Neuron (in vitro differentiated cells): ENCODE data around the gene SGF29.
"Not testable (repeated sequence)": the region's sequence is repeated elsewhere in the genome, so short reads cannot be mapped to it uniquely, and the experiment has no call there.

Source experiments
- H2AFZ ChIP-seq: one replicate; pipeline ENCODE4 v1.6.1; 2013; ENCODE audit warnings: low read depth, mild to moderate bottlenecking, inconsistent platforms, low read length, moderate library complexity
- H3K27me3 ChIP-seq: one replicate; pipeline ENCODE4 v1.6.1; 2013; ENCODE audit warnings: low read length; ENCODE audit not compliant: insufficient read depth
- H3K36me3 ChIP-seq: one replicate; pipeline ENCODE4 v1.6.1; 2013; ENCODE audit warnings: low read length; ENCODE audit not compliant: insufficient read depth
- H3K4me1 ChIP-seq: one replicate; pipeline ENCODE4 v1.6.1; 2013; ENCODE audit warnings: low read length; ENCODE audit not compliant: insufficient read depth
- H3K4me3 ChIP-seq: 2 replicates; pipeline ENCODE4 v1.5.1; 2013; ENCODE audit warnings: mild to moderate bottlenecking, low read length, moderate library complexity
- H3K9me3 ChIP-seq: one replicate; pipeline ENCODE4 v1.6.1; 2013; ENCODE audit warnings: low read length

Gene SGF29

DNA sequence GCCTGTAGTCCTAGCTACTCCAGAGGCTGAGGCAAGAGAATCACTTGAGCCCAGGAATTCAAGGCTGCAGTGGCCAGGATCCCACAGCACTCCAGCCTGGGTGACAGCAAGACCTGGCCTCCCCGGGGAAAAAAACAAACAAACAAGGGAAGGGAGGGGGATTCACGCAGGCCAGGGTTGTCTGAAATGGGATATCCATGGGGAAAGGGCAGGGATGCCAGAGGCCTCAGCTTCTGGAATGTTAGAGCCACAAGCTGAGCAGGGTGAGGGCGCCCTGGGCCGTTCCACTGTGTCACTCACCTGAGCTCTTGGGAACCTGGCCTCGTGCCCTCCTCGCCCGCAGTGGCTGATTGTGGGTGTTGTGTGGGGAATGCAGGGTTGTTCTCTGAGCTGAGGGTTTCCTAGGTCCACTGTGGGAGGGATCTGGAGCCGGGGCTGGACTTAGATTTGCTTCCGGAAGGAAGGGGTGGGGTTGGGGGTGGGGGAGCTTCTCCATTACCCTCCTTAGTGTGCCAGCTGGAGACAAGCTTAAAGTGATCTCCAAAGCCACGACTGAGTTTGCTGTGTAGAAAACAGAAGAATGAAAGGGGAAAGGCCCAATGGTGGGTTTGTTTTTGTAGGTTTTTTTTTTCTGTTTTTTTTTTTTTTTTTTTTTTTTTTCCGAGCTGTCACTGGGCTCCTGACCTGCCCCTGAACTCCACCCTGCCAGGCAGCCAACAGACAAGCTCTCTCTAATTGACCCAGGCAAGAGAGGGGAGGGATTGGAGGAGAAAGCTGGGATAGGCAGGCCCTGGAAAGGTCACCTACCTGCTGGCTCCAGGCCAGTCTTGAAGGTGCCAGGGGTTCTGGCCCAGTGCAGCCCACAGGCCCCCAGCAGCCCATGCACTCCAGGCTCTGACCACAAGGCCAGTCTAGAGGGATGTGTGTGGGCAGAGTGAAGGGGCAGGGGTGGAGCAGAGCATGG is 56.2 kb downstream of the SGF29 start, which contains the start of gene SULT1A1:
Gene SULT1A1 (minus strand): TSS at position 414 of the 964 bp plus-strand sequence. CDS start 1,189 bp downstream, outside the sequence.
- Histone ChIP-seq H3K9me3 (no peaks in the 10 kb centered on the region), H3K4me3 (no peak within 1 kb of the TSS), H2AFZ (no peak within 1 kb of the TSS), H3K4me1 (no peaks in the 10 kb centered on the region), H3K27me3 (no peaks in the 10 kb centered on the region), H3K36me3 (no peaks in the 10 kb centered on the region)

DNA sequence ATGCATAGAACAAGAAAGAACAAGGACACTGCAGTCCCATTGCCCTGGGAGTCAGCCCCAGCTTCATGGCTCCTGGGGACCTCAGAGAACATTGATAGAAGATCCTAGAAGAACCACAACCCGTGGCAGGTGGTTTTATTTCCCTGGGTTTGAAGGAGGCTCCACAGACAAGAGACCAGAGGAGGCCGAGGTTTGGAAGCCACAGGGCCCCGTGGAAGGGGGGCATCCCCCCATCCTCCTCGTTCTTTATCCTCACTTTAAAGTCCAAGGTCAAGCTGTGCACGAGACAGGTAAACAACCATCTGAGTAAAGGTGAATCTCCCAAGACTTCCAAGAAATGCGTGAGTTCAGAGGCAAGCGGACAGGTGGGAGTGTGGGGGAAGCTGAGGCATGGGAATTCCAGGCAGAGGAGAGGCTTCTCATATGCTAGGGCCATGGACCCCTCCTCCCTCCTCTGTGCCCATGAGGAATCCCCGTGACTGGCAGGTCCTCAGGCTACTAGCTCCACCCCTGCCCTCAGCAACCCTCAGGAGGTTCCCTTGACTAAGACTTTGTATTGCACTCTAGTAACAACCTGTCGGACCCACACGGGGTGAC is 57.0 kb downstream of the SGF29 start:
- Histone ChIP-seq H3K9me3 (no peaks in the 10 kb centered on the region), H3K27me3 (no peaks in the 10 kb centered on the region), H3K4me1 (no peaks in the 10 kb centered on the region), H3K36me3 (no peaks in the 10 kb centered on the region), H3K4me3 (no peak overlapping the region), H2AFZ (no peak overlapping the region)

- not testable (repeated sequence) for H2AFZ ChIP-seq, H3K36me3 ChIP-seq, H3K27me3 ChIP-seq, H3K4me3 ChIP-seq, H3K4me1 ChIP-seq, H3K9me3 ChIP-seq
Measured at GRCh38 chr16:28612359-28613280, 58.9 kb downstream of the SGF29 start.

GRCh38 chr16:28613912-28614311 is 60.2 kb downstream of the SGF29 start:
- H3K4me3 ChIP-seq, H2AFZ ChIP-seq, H3K9me3 ChIP-seq, H3K4me1 ChIP-seq, H3K36me3 ChIP-seq, H3K27me3 ChIP-seq: not testable (repeated sequence)

DNA sequence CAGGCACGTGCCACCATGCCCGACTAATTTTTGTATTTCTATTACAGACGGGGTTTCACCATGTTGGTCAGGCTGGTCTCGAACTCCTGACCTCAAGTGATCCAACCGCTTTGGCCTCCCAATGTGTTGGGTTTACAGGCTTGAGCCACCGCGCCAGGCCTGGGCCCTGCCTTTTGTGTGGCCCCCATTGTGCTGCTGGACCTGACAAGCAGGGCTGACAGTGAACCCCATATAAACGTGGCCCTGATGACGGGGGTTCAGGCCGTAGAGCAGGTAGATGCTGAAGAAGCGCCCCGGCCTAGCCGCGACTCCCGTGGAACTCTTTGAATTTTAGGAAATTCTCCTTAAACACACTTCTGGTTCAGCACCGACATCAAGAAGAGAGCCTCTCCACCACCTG is 60.8 kb downstream of the SGF29 start:
- H2AFZ ChIP-seq, H3K36me3 ChIP-seq, H3K4me1 ChIP-seq, H3K4me3 ChIP-seq, H3K9me3 ChIP-seq, H3K27me3 ChIP-seq: not testable (repeated sequence)

DNA sequence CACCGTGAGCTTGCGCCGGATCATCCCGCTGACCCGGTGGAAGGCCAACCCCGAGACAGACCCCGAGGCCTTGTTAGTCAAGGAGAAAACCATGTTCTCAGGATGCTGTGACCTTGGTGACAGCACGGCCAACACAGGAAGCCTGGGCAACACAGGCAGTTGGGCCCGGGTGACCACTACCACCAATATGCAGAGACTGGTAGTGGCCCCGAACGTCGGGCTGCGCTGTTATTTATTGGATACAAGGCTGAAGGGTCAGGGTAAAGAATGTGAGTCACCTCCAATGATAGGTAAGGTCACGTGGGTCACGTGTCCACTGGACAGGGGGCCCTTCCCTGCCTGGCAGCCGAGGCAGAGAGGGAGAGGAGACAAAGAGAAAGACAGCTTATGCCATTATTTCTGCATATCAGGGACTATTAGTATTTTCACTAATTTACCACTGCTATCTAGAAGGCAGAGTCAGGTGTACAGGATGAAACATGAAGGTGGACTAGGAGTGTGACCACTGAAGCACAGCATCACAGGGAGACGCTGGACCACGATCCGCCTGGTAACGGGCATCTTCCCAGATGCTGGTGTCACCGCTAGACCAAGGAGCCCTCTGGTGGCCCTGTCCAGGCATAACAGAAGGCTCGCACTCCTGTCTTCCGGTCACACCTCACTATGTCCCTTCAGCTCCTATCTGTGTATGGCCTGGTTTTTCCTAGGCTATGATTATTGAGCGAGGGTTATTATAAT is 61.9 kb downstream of the SGF29 start:
- H3K4me1 ChIP-seq, H3K9me3 ChIP-seq, H3K27me3 ChIP-seq, H3K36me3 ChIP-seq, H3K4me3 ChIP-seq, H2AFZ ChIP-seq: not testable (repeated sequence)

DNA sequence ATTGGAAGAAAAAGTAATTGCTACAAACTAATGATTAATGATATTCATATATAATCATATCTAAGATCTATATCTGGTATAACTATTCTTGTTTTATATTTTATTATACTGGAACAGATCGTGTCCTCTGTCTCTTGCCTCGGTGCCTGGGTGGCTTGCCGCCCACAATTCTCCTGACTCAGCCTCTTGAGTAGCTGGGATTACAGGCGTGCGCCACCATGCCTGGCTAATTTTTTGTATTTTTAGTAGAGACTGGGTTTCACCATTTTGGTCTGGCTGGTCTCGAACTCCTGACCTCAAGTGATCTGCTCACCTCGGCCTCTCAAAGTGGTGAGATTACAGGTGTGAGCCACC is 62.5 kb downstream of the SGF29 start:
- not testable (repeated sequence) for H3K36me3 ChIP-seq, H3K4me1 ChIP-seq, H2AFZ ChIP-seq, H3K27me3 ChIP-seq, H3K9me3 ChIP-seq, H3K4me3 ChIP-seq

DNA sequence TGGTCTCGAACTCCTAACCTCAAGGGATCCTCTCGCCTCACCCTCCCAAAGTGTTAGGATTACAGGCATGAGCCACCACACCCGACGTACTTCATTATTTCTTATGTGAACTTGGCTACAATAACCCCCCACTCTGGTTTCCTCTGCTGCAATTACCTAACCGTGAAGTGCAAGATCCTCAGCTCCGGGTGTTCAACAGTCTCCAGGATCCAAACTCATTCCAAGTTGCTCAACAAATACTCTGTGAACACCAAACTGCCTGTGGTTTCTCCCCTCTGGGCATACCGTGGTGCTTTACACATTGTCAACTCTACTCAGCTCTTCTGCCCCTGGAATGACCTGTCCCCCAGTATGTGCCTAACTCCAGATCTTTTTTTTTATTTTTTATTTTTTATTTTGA is 62.9 kb downstream of the SGF29 start:
- no peaks in the 10 kb centered on the region for H3K36me3 ChIP-seq
- H3K27me3 ChIP-seq = no peaks in the 10 kb centered on the region
- H3K4me1 ChIP-seq = peaks cover 7% of the 10 kb centered on the region
- no peak overlapping the region for H2AFZ ChIP-seq
- no peak overlapping the region for H3K4me3 ChIP-seq
- no peaks in the 10 kb centered on the region for H3K9me3 ChIP-seq

GRCh38 chr16:28617874-28618273 is 64.2 kb downstream of the SGF29 start:
- Histone ChIP-seq H3K4me3 (no peak overlapping the region), H3K36me3 (no peaks in the 10 kb centered on the region), H2AFZ (no peak overlapping the region), H3K27me3 (no peaks in the 10 kb centered on the region), H3K9me3 (no peaks in the 10 kb centered on the region), H3K4me1 (peaks cover 12% of the 10 kb centered on the region)

GRCh38 chr16:28620316-28620715 is 66.6 kb downstream of the SGF29 start:
- not testable (repeated sequence) for H3K4me3 ChIP-seq, H3K36me3 ChIP-seq, H3K9me3 ChIP-seq, H3K27me3 ChIP-seq, H2AFZ ChIP-seq
- peaks cover 12% of the 10 kb centered on the region for H3K4me1 ChIP-seq

GRCh38 chr16:28621481-28622155 is 67.9 kb downstream of the SGF29 start:
- H3K4me1 ChIP-seq = peaks cover 12% of the 10 kb centered on the region
- H3K4me3 ChIP-seq = no peak overlapping the region
- H3K36me3 ChIP-seq = no peaks in the 10 kb centered on the region
- no peak overlapping the region for H2AFZ ChIP-seq
- no peaks in the 10 kb centered on the region for H3K27me3 ChIP-seq
- H3K9me3 ChIP-seq = no peaks in the 10 kb centered on the region

DNA sequence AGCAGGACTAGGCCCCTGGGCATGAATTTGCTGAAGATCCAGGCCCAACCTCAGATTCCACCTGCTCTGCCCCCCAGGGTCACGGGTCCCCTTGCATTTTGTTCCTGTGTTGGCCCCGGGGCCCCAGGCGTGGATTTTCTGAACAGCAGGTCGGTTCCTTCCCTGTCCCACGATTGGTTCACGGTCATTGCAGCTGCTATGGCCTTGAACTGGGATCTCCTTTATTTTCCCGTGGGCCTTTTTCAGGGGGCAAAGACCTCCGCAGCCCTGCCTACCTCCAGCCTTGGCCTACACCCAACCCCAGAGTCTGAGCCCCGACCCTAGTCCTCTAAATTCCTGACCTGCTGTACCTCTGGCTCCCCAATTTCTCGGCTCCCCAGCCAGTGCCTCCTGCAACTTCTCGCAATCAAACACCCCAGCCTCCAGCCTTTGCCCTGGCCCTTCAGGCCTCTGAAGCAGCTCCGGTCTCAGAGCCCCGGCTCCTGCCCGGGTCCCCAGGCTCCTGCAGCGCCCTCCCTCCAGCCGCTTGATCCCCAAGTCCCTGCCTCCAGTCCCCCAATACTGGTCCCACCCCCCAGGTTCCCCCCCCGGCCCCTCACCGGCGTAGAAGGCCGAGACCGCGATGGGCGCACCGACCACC is 68.9 kb downstream of the SGF29 start:
- H3K36me3 ChIP-seq, H3K4me3 ChIP-seq: not testable (repeated sequence)
- peaks cover 12% of the 10 kb centered on the region for H3K4me1 ChIP-seq

More for the DNA sequence above, 68.9 kb downstream of the SGF29 start:
- not testable (repeated sequence) for H3K9me3 ChIP-seq, H2AFZ ChIP-seq, H3K27me3 ChIP-seq
